Activated T-helper 1 cell treated with anti-CD3 and anti-CD28 coated beads, Interleukin-2, amount 50 U/mL, for 16 hours (primary cell): ENCODE measurements around the gene SMAP2.

Source experiments
- DNase-seq, 2 donors: peaks; one replicate each; pipeline ENCODE4 v3.0.0-alpha.2; 2020; ENCODE audit warnings: low read depth in 1 of 2, low spot score in 1 of 2

Gene SMAP2

DNA sequence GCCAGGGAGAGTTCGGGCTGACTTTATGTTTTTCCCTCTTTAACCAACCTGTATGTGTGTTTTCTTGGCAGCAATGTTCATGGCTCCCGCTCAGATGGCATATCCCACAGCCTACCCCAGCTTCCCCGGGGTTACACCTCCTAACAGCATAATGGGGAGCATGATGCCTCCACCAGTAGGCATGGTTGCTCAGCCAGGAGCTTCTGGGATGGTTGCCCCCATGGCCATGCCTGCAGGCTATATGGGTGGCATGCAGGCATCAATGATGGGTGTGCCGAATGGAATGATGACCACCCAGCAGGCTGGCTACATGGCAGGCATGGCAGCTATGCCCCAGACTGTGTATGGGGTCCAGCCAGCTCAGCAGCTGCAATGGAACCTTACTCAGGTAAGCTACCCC, 43.2 kb downstream of the SMAP2 start:
- no peak for DNase-seq

GRCh38 chr1:40421431-40422384, 48.2 kb downstream of the SMAP2 start:
- DNase-seq: no peak

GRCh38 chr1:40422630-40423263, 49.2 kb downstream of the SMAP2 start:
- DNase-seq: no peak

DNA sequence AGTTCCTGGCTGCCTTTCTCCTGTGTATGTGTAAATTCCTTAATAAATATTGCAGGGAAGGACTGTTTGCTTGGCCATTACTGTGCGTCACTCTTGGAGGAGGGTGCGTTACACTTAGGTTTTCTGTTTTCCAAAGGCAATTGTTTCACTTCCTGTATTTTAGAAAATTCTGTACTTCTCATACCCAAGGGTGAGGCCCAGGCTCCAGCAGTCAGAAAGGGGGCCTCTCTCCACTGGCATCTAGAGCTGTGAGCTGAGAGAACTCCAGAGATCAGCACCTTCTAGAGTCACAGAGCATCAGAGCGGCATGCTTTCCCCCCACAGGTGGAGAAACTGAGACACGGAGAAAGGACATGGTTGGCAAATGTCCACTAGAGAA, 49.7 kb downstream of the SMAP2 start:
- DNase-seq: no peak

DNA sequence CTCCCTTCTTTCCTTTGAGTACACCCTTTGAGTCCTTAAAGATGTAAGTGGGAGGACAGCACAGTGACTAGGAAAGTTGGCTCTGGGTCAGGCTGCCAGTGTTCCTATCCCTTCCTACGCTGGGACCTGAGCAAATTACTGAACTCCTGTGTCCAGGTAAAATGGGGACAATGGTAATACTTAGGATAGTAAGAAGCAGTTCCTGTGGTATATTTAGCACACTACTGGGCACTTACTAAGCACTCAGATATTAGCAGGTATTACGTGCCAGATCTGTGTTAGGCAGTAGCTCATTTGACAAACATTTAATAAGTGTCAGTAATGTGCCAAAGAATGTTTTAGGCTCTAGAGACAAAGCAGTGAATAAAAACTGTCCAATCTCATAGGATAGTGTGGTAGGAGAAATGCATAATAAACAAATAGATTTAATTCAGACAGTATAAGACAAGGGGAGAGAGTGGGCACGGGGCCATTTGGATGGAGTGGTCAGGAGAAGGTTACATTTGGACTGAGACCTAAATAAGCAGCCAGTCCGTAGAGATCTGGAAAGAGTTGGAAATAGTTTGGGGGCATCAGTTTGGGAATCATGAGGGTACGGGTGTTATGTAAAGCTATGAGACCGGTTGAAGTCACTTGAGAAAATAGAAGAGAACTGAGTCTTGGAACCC, 50.6 kb downstream of the SMAP2 start:
- DNase-seq: no peak

- no peak for DNase-seq
Measured at GRCh38 chr1:40425198-40425597, 51.7 kb downstream of the SMAP2 start.

DNA sequence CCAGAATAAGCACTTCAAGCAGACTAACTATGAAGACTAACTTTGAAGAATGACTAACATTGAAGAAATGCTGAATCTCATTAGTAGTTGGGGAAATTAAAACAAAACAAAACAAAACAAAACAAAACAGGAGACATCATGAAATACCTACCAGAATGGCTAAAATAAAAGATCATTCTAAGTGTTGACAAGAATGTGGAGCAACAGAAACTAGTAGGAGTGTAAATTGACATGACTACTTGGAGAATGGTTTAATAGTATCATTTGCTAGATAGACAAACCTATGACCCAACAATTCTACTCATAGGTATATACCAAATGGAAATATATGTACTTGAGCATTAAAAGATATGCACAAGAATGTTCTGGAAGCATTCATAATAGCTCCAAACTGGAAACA, 57.9 kb downstream of the SMAP2 start:
- no peak for DNase-seq

DNA sequence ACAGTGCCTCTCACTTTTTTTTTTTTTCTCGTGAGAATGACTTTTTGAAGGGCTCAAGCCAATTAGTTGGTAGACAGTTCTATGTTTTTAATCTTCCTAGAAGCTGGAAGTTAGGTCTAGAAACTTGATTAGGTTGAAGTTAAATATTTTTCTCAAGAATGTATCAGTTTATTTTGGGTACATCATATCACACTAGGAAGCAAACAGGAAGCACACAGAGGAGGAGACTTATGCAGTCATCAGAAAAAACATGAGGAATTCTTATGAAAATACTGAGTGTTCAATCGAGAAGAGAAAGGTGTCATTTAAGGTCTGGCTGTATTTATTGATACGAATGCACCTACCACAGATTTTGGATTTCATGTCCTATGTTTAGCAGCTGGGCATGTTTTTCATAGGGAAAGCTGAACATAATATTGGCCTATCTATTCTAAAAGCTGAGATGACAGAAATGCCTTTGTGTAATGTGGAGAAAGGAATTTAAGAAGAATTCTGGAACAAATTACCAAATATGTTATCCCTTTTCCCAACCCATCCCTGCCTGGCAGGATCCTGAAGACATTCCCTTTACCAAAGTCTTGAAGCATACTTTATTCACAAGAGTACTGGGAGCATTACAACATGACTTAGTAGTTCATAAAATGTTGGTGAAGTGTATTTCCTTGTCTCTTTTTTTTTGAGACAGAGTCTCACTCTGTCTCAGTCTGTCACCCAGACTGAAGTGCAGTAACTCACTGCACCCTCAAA, 59.3 kb downstream of the SMAP2 start:
- DNase-seq: no peak

DNA sequence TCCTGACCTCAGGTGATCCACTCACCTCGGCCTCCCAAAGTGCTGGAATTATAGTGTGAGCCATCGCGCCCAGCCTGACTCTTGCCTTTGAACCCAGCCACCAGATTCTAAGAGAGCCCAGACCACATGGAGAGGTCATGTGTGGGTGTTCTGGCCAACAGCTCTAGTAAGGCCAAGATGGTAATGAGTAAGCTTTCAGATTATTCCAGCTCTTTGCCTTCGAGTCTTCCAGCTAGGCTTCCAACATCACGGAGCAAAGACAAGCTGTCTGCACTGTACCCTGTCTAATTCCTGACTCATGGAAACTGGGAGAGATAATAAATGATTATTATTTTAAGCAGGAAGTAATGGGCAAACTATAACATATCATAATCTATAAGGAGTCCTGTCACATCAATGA, 61.9 kb downstream of the SMAP2 start:
- no peak for DNase-seq

GRCh38 chr1:40435876-40436275, 62.3 kb downstream of the SMAP2 start:
- DNase-seq: no peak

DNA sequence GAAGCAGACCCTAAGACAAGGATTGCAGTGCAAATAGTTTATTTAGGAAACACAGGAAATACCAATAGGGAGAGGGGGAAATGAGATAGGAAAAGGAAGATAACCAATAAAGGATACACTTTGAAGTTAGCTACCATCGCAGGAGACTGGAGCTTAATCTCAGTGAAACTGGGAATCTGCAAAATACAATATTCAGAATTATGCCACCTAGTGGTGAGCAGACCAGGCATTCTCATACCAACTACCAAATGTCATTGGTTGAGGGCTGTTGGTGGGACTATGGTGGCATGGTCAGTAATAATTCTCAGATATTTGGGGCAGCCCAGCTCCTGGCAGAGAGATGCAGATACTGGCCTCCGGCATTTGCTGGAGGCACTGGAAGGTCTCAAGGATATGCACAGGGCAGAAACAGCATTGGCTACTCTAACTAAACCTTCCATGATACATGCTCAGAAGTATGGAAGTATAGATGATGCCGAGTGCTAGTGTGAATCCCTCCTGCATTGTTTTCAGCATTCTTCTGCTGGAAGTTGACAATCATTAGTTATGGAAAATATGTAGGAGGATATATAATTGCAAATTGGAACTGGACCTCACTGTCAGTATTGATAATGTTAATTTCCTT, 65.0 kb downstream of the SMAP2 start:
- DNase-seq: no peak

GRCh38 chr1:40439247-40439646, 65.7 kb downstream of the SMAP2 start:
- DNase-seq: no peak

- DNase-seq: peak; percentile 67 to 80
Measured at GRCh38 chr1:40449684-40450494, 76.4 kb downstream of the SMAP2 start, which contains the start of gene ZFP69B. TSS of gene ZFP69B (plus strand) at chr1:40450476. CDS start at chr1:40450962, 486 bp downstream.

DNA sequence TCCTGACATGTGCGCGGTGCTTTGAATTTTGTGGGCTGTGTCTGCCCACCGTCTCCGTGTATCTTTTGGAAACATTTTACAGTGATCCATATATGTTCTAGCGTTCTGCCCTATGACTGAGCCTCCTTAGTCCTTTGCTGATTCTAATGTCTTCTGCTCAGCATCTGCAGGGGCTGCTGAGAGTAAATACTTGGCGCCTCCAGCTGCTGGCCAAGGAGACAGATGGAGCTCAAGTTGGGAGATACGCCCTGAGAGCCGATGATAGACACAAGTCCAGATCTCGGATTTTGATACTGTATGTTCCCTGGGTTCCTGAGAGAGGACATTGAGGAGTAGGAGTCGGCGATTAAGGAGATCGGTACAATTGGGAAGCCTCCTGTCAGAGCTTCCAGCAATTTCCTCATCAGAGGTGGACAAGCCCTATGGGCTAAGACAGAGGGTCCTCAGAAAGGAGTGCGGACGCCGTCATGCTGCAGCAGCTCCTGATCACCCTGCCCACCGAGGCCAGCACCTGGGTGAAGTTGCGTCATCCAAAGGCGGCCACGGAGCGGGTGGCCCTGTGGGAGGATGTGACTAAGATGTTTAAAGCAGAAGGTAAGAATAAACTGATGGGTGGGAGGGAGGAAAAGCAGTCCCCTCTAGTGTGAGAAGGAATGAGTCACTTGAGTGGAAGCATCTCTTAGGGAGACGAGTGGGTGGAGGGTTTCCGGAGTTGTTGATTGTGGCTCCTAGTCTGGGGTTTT, 77.1 kb downstream of the SMAP2 start:
- DNase-seq: peak; percentile 31 to 76

- DNase-seq: no peak
Measured at GRCh38 chr1:40451238-40451585, 77.7 kb downstream of the SMAP2 start.

DNA sequence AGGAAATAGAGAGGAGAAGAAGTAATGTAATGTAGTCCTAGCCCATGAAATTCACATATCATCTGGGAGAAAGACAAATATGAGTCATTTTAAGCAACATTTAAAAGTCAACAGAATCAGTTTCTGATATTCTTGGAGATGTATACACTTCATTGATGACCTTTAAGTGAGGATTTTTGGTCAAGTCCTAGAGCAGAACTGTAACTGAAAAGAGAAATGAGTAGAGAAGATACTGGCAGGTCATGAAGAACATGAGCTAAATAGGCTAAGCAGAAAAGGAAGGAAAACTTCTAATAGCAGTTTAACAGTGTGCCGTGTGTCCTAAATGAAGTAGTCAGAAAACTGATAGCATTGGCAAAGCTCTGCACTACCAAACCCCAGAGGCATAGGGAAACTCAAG, 81.3 kb downstream of the SMAP2 start:
- no peak for DNase-seq

- DNase-seq: no peak
Measured at GRCh38 chr1:40462956-40463590, 89.5 kb downstream of the SMAP2 start.

DNA sequence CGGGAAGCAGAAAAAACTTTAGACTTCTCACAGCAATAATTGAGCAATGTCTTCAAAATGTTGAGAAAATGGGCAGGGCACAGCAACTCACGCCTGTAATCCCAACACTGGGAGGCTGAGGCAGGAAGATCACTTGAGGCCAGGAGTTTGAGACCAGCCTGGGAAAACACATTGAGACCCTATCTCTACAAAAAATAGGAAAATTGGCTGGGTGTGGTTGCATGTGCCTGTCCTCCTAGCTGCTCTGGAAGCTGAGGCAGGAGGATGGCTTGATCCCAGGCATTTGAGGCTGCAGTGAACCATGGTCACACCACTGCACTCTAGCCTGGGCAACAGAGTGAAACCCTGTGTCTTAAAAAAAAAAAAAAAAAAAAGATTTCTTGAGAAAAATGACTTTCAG, 95.8 kb downstream of the SMAP2 start:
- DNase-seq: no peak
